IPS DF 4.7 (cell line): ENCODE results near the gene IGDCC3.

Experiments used
- DNase-seq: peaks from one replicate; pipeline ENCODE4 v3.0.0-alpha.2; 2013; ENCODE audit warnings: low spot score; ENCODE audit errors: extremely low read depth

Gene IGDCC3

GRCh38 chr15:65344214-65344913 lies 33.4 kb downstream of the IGDCC3 start:
- no peak for DNase-seq

- DNase-seq, result no peak
Measured at GRCh38 chr15:65343374-65343981, 34.3 kb downstream of the IGDCC3 start.

GRCh38 chr15:65342493-65342892 lies 35.3 kb downstream of the IGDCC3 start:
- no peak for DNase-seq

GRCh38 chr15:65339920-65340319 lies 37.9 kb downstream of the IGDCC3 start:
- no peak for DNase-seq

- no peak for DNase-seq
Measured at GRCh38 chr15:65339416-65339815, 38.4 kb downstream of the IGDCC3 start.

GRCh38 chr15:65338823-65339222 lies 39.0 kb downstream of the IGDCC3 start:
- no peak for DNase-seq

GRCh38 chr15:65338366-65338765 lies 39.4 kb downstream of the IGDCC3 start:
- DNase-seq, result no peak

GRCh38 chr15:65337436-65338070 lies 40.2 kb downstream of the IGDCC3 start:
- no peak for DNase-seq

GRCh38 chr15:65336493-65337435 lies 41.0 kb downstream of the IGDCC3 start:
- no peak for DNase-seq

- DNase-seq, result no peak
Measured at GRCh38 chr15:65335278-65336055, 42.3 kb downstream of the IGDCC3 start.

GRCh38 chr15:65334586-65335231 lies 43.1 kb downstream of the IGDCC3 start:
- DNase-seq, result no peak

- DNase-seq, result no peak
Measured at GRCh38 chr15:65333856-65334255, 43.9 kb downstream of the IGDCC3 start.

- no peak for DNase-seq
Measured at GRCh38 chr15:65333148-65333820, 44.5 kb downstream of the IGDCC3 start.

GRCh38 chr15:65332391-65333147 lies 45.2 kb downstream of the IGDCC3 start:
- no peak for DNase-seq

- DNase-seq, result no peak
Measured at GRCh38 chr15:65331811-65332210, 46.0 kb downstream of the IGDCC3 start.

- no peak for DNase-seq
Measured at GRCh38 chr15:65330934-65331645, 46.7 kb downstream of the IGDCC3 start.

GRCh38 chr15:65329984-65330735 lies 47.6 kb downstream of the IGDCC3 start:
- no peak for DNase-seq
